K562 (cell line): ENCODE data around the gene MAMDC4. TPM values are rescaled to one million over a fixed set of nuclear protein-coding genes. Genes with fewer than 3 reads are reported as not detected.

Experiments
- CBX2 ChIP-seq: fragments of 200-600 bp; sonication (generic); IDR thresholded peaks from one replicate; pipeline ENCODE4 v1.6.1; 2012; ENCODE audit warnings: mild to moderate bottlenecking, low read length, inconsistent platforms; ENCODE audit not compliant: insufficient read depth, poor library complexity, severe bottlenecking
- CREB1 ChIP-seq, 2 experiments: sonication (generic) in 1 of 2; formaldehyde crosslinking in 1 of 2; IDR thresholded peaks; 2 replicates each; pipeline versions ENCODE4 v1.6.1 to v1.8.0; 2012 to 2022; ENCODE audit warnings: inconsistent platforms in 1 of 2, mild to moderate bottlenecking in 1 of 2, missing genetic modification reagents in 1 of 2, moderate library complexity in 1 of 2
- EP400 ChIP-seq: fragments of 450-650 bp; IDR thresholded peaks from 2 replicates; pipeline ENCODE4 v1.6.1; 2017; ENCODE audit warnings: antibody characterized with exemption, mild to moderate bottlenecking, moderate library complexity
- GMEB1 ChIP-seq: fragments of 250-450 bp; sonication (Bioruptor Pico); IDR thresholded peaks from 2 replicates; pipeline ENCODE4 v1.4.0; 2020; ENCODE audit warnings: mild to moderate bottlenecking
- GTF2B ChIP-seq: IDR thresholded peaks from 2 replicates; pipeline ENCODE4 v1.6.1; 2011; ENCODE audit not compliant: insufficient read length; ENCODE audit errors: extremely low read depth
- GTF3C2 ChIP-seq: IDR thresholded peaks from 3 replicates; pipeline ENCODE4 v1.6.1; 2011; ENCODE audit warnings: borderline replicate concordance, mild to moderate bottlenecking, moderate library complexity; ENCODE audit not compliant: insufficient read length; ENCODE audit errors: extremely low read depth
- HCFC1 ChIP-seq: IDR thresholded peaks from 2 replicates; pipeline ENCODE4 v1.6.1; 2012; ENCODE audit warnings: low read depth, low read length, improper control_type of control experiment
- HMG20B ChIP-seq: fragments of 250-450 bp; sonication (Bioruptor Pico); IDR thresholded peaks from 2 replicates; pipeline ENCODE4 v1.5.0; 2021; ENCODE audit warnings: mild to moderate bottlenecking
- JUN ChIP-seq, 2 experiments: sonication (generic) in 1 of 2; formaldehyde crosslinking in 1 of 2; IDR thresholded peaks; 2 replicates each; pipeline versions ENCODE4 v1.6.1 to v1.8.0; 2012 to 2022; ENCODE audit warnings: borderline replicate concordance in 2 of 2, mild to moderate bottlenecking in 2 of 2, improper control_type of control experiment in 1 of 2, low read depth in 1 of 2, low read length in 1 of 2, missing genetic modification reagents in 1 of 2
- MAFF ChIP-seq: IDR thresholded peaks from 2 replicates; pipeline ENCODE4 v1.6.1; 2012; ENCODE audit warnings: low read length, improper control_type of control experiment
- NCOA1 ChIP-seq: fragments of 450-650 bp; IDR thresholded peaks from 2 replicates; pipeline ENCODE4 v1.6.1; 2016; ENCODE audit warnings: low read depth
- PRMT5 ChIP-seq: sonication (generic); formaldehyde crosslinking; IDR thresholded peaks from 2 replicates; pipeline ENCODE4 v1.5.0; 2020; ENCODE audit warnings: missing genetic modification reagents
- RAD51 ChIP-seq: fragments of 450-650 bp; IDR thresholded peaks from 2 replicates; pipeline ENCODE4 v1.7.1; 2016; ENCODE audit warnings: low read depth, mild to moderate bottlenecking, borderline replicate concordance
- RCOR1 ChIP-seq, 2 experiments: IDR thresholded peaks; 2 replicates each; pipeline ENCODE4 v1.6.1; 2012; ENCODE audit warnings: low read depth in 2 of 2, low read length in 2 of 2, borderline replicate concordance in 1 of 2, improper control_type of control experiment in 1 of 2
- SFPQ ChIP-seq: fragments of 200-400 bp; formaldehyde crosslinking; IDR thresholded peaks from 2 replicates; pipeline ENCODE4 v1.6.1; 2017; ENCODE audit warnings: mild to moderate bottlenecking, low read depth, low read length, moderate library complexity
- ZNF146 ChIP-seq: IDR thresholded peaks from one replicate; pipeline ENCODE4 v1.6.1; 2018; ENCODE audit warnings: missing compliant biosample characterization; ENCODE audit not compliant: unreplicated experiment
- ZNF316 ChIP-seq: fragments of 450-650 bp; IDR thresholded peaks from 2 replicates; pipeline ENCODE4 v1.6.1; 2016
- ZNF324 ChIP-seq: fragments of 250-450 bp; sonication (Bioruptor Pico); IDR thresholded peaks from 2 replicates; pipeline ENCODE4 v1.4.0; 2020; ENCODE audit warnings: mild to moderate bottlenecking
- ZNF41 ChIP-seq: fragments of 250-450 bp; sonication (Bioruptor Pico); conservative IDR thresholded peaks from 2 replicates; pipeline ENCODE4 v1.4.0; 2020; ENCODE audit warnings: mild to moderate bottlenecking
- ZNF707 ChIP-seq: fragments of 250-450 bp; sonication (Bioruptor Pico); conservative IDR thresholded peaks from 2 replicates; pipeline ENCODE4 v1.8.0; 2022; ENCODE audit warnings: inconsistent platforms, mild to moderate bottlenecking, moderate library complexity
- ZNF764 ChIP-seq: fragments of 250-450 bp; sonication (Bioruptor Pico); IDR thresholded peaks from 2 replicates; pipeline ENCODE4 v1.4.0; 2020; ENCODE audit warnings: low read depth, mild to moderate bottlenecking, moderate library complexity
- ZSCAN32 ChIP-seq: fragments of 450-650 bp; formaldehyde crosslinking; IDR thresholded peaks from 2 replicates; pipeline ENCODE4 v1.4.0; 2020; ENCODE audit warnings: mild to moderate bottlenecking, moderate library complexity
- polyA plus RNA-seq, 8 experiments: library from polyadenylated mRNA; depleted of rRNA in 4 of 8; stranded (reverse) in 5 of 8; unstranded in 3 of 8; fragments of >200 nt; fragmentation: Nextera tagmentation in 2 of 8; fragmentation: Illumina TruSeq in 1 of 8; extraction: Ambion mirVana in 2 of 8; extraction: Trizol in 1 of 8; gene quantifications; 2 replicates each; pipeline versions ENCODE4 v1.2.1 to v1.2.3, GENCODE V29; 2011 to 2014; ENCODE audit warnings: inconsistent platforms in 1 of 8, missing spikeins in 1 of 8
- total RNA-seq, 7 experiments: library from RNA; depleted of rRNA in 6 of 7; stranded (reverse); fragments of >200 nt in 6 of 7; fragmentation: Illumina TruSeq in 2 of 7; extraction: Trizol in 2 of 7; gene quantifications; 2 replicates each; pipeline versions ENCODE4 v1.2.1 to v1.2.3, GENCODE V29; 2011 to 2021; ENCODE audit warnings: low replicate concordance in 1 of 7

The MAMDC4 gene
- total and polyA plus RNA-seq, 9 of the 15 experiments (the other 6 are each of a cell fraction or from before 2014, with no cell fraction given), result 0.03 to 10.8 (median 1.5) TPM

- TF ChIP-seq GTF2B (no peak), ZNF764 (CRISPR knock-in tag) (no peak), GTF3C2 (no peak), SFPQ (no peak), ZNF316 (peak; percentile 57; the same call in 1 of the 2 replicates), HMG20B (CRISPR knock-in tag) (no peak), ZNF707 (CRISPR knock-in tag) (no peak), EP400 (no peak), JUN (IDR thresholded peaks at IDR 0.05; ENCODE audit: borderline replicate concordance, low read depth, low read length) (no peak), JUN (CRISPR knock-in tag; IDR thresholded peaks at IDR 0.05; ENCODE audit: borderline replicate concordance) (no peak), ZNF146 (CRISPR knock-in tag) (no peak), HCFC1 (no peak), GMEB1 (no peak), ZNF324 (no peak), CREB1 (IDR thresholded peaks at IDR 0.05) (no peak), CREB1 (CRISPR knock-in tag; IDR thresholded peaks at IDR 0.05) (no peak), NCOA1 (no peak; the same call in 1 of the 2 replicates), RCOR1 (IDR thresholded peaks at IDR 0.05; ENCODE audit: borderline replicate concordance in 1 of 2, low read depth in 2 of 2, low read length in 2 of 2) (peak; percentile 26 to 91; a peak in 2 of 4 replicates), RAD51 (no peak), PRMT5 (no peak), MAFF (peak; percentile 19; the same call in 1 of the 2 replicates), ZSCAN32 (CRISPR knock-in tag) (no peak), ZNF41 (CRISPR knock-in tag) (no peak), CBX2 (no peak)
Observed at GRCh38 chr9:136875155-136875554, 23.0 kb downstream of the MAMDC4 start (continued).
